ENCODE results near the gene ZNF335.

GRCh38 chr20:45908084-45908483 lies 63.9 kb downstream of the ZNF335 start:
- TF ChIP-seq, protein P1, sequence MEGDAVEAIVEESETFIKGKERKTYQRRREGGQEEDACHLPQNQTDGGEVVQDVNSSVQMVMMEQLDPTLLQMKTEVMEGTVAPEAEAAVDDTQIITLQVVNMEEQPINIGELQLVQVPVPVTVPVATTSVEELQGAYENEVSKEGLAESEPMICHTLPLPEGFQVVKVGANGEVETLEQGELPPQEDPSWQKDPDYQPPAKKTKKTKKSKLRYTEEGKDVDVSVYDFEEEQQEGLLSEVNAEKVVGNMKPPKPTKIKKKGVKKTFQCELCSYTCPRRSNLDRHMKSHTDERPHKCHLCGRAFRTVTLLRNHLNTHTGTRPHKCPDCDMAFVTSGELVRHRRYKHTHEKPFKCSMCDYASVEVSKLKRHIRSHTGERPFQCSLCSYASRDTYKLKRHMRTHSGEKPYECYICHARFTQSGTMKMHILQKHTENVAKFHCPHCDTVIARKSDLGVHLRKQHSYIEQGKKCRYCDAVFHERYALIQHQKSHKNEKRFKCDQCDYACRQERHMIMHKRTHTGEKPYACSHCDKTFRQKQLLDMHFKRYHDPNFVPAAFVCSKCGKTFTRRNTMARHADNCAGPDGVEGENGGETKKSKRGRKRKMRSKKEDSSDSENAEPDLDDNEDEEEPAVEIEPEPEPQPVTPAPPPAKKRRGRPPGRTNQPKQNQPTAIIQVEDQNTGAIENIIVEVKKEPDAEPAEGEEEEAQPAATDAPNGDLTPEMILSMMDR (IDR thresholded peaks at IDR 0.05) = no peak
- TF ChIP-seq POLR2A (IDR thresholded peaks at IDR 0.05) = no peak
